Fibroblast of mammary gland (primary cell): Measurements from ENCODE around the gene MEGF6.

ENCODE experiments used
- DNase-seq: peaks from one replicate; pipeline ENCODE4 v3.0.0-alpha.2; 2010; ENCODE audit warnings: low read depth
- H3K4me3 ChIP-seq: 2 replicates; pipeline ENCODE4 v1.5.1; 2011; ENCODE audit warnings: low read depth, mild to moderate bottlenecking, low read length, moderate library complexity; ENCODE audit not compliant: control insufficient read depth
- TF ChIP-seq, protein P1 (sequence below): conservative IDR thresholded peaks from 2 replicates; pipeline ENCODE4 v1.5.1; 2011; ENCODE audit warnings: low read depth, low read length, inconsistent platforms; ENCODE audit not compliant: control insufficient read depth, insufficient read depth

MEGF6 gene

GRCh38 chr1:3451994-3452865, 159.1 kb downstream of the MEGF6 start:
- H3K4me3 ChIP-seq, result no peak overlapping the region
- DNase-seq, result no peak
- TF ChIP-seq, protein P1, sequence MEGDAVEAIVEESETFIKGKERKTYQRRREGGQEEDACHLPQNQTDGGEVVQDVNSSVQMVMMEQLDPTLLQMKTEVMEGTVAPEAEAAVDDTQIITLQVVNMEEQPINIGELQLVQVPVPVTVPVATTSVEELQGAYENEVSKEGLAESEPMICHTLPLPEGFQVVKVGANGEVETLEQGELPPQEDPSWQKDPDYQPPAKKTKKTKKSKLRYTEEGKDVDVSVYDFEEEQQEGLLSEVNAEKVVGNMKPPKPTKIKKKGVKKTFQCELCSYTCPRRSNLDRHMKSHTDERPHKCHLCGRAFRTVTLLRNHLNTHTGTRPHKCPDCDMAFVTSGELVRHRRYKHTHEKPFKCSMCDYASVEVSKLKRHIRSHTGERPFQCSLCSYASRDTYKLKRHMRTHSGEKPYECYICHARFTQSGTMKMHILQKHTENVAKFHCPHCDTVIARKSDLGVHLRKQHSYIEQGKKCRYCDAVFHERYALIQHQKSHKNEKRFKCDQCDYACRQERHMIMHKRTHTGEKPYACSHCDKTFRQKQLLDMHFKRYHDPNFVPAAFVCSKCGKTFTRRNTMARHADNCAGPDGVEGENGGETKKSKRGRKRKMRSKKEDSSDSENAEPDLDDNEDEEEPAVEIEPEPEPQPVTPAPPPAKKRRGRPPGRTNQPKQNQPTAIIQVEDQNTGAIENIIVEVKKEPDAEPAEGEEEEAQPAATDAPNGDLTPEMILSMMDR, result no peak

DNA sequence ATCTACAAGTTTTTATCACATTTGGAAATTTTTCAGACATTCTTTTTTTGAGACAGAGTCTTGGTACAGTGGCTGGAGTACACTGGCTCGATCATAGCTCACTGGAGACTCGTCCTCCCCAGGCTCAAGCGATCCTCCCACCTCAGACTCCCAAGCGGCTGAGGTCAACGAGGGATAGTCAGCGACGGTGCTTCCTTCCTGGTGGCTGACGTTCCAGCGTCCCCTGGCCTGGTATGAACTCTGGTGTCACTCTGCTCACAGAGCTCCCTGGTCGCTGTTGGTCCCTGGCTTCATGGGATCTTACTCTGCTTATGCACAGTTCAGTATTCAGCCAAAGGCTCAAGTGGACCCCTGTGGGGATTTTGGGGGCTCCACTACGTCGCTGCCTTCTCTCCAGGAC, 160.3 kb downstream of the MEGF6 start:
- TF ChIP-seq, protein P1, result no peak
- no peak overlapping the region for H3K4me3 ChIP-seq
- no peak for DNase-seq

DNA sequence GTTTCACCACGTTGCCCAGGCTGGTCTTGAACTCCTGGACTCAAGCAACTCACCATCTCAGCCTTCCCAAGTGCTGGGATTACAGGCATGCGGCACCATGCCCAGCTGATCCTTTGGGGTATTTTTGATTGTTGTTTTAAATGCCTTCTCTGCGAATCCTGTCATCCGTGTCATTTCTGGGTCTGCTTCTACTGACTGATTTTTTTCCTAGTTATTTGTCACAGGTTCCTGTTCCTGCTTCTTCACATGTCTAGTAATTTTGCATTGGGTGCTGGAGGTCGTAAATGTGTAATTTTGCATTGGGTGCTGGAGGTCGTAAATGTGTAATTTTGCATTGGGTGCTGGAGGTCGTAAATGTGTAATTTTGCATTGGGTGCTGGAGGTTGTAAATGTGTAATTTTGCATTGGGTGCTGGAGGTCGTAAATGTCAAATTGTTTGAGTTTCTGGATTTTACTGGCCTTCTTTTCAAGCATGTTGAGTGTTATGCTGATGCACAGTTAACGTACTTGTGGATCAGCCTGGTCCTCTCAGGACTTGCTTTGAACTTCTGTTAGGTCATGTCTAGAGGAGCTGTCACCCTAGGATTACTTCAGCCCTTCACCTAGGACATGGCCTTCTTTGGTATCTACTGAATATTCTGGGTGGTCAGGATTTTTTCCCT, 161.0 kb downstream of the MEGF6 start:
- no peak for DNase-seq
- no peak overlapping the region for H3K4me3 ChIP-seq
- TF ChIP-seq, protein P1, result no peak

GRCh38 chr1:3444736-3445135, 166.6 kb downstream of the MEGF6 start:
- H3K4me3 ChIP-seq, result no peak overlapping the region
- TF ChIP-seq, protein P1, result no peak
- no peak for DNase-seq

DNA sequence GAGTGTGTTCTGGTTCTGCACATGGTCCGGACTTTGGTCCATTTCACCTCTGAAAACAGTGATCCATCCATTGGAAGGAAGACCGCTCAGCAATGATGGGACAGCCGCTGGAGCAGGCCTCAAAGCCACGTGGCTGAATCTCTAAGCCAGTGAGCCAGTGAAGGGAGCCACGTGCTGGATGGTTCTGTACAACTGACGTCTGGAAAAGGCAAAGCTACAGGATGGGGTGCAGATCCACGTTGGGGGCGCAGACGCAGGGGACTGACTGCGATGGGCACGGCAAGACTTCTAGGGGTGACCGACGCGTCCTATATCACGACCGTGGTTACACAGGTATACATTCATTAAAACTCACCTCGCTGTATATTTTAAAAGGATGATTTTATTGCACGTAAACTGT, 167.0 kb downstream of the MEGF6 start:
- DNase-seq, result no peak
- H3K4me3 ChIP-seq, result no peak overlapping the region
- TF ChIP-seq, protein P1, result no peak

GRCh38 chr1:3443807-3444206, 167.5 kb downstream of the MEGF6 start:
- H3K4me3 ChIP-seq, result no peak overlapping the region
- TF ChIP-seq, protein P1, result no peak
- no peak for DNase-seq

GRCh38 chr1:3442901-3443300, 168.4 kb downstream of the MEGF6 start:
- TF ChIP-seq, protein P1, result no peak
- no peak overlapping the region for H3K4me3 ChIP-seq
- no peak for DNase-seq
